ENCODE results near the gene NACC2.

NACC2 gene

DNA sequence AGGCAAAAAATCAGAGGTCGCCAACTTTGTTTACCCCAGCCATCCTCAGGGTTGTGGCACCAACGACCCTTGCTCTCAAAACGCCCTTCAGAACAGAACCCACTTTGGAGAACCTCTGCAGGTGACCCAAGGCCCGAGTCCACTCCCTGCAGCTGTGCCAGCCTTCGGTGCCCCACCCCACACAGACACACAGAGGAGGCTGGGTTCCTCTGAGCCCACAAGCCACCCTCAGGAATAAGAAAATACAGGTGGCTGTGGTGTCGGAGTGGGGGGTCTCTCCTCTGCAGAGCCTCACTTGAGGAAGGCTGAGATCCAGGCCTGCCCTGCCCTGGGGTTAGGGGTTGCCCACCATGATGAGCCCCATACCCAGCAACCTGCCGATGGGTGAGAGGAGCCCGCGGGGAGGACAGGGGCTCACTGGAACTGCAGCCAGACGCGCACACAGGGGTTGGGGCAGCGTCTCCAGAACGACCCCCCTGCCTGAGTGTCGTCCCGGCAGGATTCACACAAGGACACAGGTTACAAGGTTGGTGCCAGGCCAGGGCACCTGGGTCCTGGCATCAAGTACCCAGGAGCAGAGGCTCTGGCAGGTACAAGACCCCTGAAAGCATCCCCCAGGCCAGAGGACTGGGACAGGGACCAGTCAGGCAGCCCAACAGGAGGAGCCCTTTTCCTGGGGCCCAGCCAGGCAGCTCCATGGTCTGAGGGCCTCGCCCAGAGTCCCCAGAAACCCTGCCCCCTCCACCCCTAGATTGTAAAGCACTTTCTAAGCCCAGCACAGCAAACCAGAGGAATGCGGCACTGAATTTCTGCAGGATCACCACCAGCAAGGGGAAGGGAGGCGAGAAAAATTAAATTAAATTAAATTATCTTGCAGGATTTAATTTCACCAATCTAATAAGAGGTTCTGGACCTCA lies 40.0 kb downstream of the NACC2 start:
- no peak for FAIRE-seq

DNA sequence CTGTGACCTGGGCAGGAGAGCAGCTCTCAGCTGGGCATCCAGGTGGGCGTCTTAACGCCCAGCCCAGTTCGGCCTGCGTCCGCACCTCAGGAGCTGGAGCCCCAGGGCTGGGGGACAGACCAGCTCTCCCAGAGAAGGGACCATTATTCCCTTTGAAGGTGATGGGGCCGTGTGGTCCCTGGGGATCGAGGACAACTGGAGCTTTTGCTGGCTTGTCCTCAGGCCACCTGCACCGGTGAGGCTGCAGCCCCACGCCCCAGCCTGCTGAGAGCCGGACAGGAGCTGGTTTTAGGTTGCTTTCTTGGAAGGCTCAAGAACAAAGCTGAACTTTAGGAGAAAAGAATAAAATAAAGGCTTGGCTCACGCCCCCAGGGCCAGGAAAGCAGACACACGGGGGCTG lies 40.9 kb downstream of the NACC2 start:
- no peak for FAIRE-seq

DNA sequence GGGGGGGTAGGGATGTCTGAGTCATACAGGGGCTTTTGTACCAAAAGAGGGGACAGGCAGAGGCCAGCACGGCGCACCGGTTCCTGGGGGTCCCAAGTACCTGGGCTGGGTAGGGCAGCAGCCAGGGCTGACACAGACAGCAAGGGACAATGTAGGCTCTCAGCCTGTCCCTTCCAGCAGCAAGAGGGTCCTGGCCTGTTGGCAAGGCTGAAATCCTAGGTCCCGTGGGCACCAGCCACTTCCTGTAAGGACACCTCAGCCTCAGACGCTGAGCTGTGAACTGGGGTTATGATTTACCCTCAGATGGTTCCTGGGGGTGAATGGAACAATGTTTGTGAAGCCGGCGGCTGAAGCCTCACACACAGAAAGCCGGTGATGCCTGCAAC lies 41.3 kb downstream of the NACC2 start:
- no peak for FAIRE-seq

DNA sequence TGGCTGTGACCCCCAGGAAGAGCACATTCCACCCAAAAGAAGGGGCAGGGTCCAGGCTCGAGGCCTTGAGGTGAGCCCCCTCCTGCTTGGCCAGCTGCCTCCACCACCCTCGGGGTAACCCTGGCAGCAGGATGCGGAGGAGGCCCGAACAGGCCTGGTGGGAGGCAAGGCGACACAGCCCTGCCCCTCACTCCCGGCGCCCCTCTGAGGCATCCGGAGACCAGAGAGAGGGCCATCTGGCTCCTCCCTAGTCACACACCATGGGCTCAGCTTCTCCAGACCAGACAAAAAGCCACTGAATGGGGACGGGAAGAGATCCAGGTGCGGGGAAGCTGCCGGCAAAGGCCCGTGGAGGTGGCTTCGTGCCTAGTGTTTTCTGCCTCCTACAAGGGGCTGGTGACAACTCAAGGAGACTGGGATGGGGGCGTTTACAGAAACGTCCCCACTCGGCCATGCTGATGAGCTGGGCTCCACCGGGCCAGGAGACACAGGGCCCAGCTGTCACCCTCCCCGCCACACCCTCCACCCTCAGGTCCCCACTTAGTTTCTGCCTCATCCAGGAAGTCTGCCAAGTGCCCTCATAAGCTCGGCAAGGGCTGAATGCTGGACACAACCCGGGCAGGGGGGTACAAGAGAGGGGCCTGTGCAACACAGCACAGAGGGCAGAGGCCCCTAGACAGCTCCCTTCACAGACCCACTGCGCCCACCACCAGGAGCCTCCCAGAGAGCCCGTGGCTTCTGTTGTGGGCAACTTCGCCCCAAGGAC lies 41.9 kb downstream of the NACC2 start:
- no peak for FAIRE-seq

DNA sequence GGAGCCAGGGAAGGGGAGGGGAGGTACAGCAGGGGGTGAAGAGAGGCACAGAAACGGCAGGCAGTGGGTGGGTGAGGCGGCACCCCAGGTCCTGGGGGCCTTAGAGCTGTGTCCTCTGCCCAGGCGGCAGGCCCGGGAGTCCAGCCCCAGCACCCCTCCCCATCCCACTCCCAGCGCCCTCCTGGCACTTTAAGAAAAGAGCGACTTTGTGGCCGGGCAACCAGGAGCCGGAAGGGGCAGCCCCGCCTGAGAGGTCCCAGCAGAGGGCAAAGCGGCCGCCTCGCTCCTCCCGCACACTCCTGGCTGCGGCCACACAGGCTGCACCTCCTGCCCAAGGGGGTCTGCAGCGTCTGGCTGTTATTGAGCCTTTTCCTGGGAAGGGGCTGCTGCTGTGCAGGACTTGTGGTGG lies 42.6 kb downstream of the NACC2 start:
- no peak for FAIRE-seq

DNA sequence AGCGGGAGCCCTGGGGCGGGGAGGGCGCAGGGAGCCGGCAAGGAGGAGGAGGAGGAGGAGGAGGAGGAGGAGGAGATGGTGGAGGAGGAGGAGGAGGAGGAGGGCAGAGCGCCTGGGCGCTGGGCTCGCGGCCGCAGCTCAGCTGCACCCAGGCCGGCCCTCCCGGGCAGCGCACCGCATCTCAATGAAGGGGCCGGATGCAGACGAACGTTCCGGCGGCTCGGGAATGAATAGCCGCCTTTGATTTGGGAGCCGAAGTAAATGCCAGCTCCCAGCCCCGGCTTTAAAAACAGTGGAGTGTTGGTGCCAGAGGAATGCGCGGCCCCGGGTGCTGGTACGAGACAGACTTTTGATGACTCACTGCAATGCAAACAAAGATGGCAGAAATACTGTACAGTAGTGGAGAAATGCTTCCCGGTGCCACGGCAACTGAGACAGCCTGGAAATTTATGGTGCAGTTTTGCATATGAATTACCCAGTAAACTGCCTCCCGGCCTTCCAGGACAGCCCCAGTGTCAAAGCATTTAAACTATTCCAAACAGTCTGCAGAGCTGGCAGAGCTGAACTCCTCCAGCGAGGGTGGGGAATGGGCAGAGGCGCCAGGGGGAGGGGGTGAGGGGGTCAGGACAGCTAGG lies 43.1 kb downstream of the NACC2 start:
- no peak for FAIRE-seq

DNA sequence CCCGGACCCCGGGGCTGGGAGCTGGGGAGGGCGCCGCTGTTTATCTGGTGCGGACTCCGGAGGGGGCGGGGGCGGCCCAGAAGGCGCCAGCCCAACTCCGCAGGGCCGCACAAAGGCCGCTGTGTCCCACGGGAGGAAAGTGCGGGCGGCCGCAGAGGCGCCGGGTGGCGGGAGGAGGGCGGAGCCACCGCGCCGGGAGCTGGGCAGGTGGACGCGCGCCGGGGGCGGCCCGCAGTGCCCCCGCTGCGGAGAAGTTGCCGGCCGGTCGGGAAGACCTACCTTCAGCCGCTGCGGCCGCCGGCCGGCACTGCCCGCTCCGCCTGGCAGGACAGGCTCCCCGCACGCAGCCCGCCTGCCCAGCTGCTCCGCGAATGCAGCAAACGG lies 43.6 kb downstream of the NACC2 start:
- FAIRE-seq: no peak

DNA sequence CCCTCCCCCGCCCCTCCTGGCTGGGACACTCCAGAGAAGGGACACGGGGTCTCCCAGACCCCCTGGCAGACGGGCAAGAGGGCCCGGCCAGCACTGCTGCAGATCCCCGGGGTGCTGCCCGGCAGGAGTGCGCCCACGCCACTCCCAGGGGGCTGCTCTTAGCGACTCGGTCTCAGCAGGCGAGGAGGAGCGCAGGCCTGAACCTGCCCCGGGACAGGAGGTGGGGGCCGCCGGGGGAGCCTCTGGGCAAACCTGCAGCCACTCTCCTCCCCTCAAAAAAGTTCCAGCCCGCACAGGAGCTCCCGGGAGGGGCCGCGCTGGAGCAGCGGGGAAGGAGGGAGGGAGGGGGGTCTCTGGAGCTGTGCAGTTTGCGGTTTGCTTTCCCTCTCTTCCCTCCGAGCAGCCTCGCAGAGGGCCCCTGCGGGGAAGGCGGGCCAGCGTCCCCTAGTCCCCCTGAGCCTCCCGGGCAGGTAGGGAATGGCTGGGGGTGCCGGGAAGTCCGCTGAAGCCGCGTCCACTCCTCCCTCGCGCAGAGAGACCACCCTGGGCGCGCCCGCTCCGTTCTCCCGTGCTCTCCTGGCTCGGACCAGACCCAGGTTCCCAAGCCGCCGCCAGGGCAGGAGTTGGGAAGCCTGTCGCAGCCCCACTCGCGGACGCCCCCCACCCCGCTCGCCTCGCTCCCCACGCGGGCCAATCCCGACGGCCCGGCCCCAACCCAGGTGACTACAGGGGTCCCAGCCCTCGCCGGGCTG lies 44.2 kb downstream of the NACC2 start:
- no peak for FAIRE-seq

DNA sequence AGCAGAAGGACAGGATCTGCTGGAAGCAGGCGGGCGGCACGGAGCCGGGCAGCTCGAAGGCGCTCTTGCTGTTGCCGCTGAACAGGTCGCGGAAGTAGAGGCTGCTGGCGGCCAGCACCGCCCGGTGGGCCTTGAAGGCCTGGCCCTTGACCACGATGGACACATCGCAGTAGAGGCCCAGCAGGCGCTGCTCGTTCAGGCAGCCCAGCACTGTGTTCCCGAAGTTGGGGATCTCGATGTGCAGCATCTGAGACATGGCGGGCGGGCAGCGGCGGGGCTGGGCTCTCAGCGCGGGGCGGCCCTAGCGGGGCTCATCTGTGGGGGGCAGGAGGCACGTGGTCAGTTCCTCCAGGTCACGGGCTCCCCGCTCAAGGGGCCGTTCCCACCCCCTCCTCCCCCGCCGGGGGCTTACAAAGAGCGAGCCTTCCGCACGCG lies 44.8 kb downstream of the NACC2 start:
- FAIRE-seq: no peak

DNA sequence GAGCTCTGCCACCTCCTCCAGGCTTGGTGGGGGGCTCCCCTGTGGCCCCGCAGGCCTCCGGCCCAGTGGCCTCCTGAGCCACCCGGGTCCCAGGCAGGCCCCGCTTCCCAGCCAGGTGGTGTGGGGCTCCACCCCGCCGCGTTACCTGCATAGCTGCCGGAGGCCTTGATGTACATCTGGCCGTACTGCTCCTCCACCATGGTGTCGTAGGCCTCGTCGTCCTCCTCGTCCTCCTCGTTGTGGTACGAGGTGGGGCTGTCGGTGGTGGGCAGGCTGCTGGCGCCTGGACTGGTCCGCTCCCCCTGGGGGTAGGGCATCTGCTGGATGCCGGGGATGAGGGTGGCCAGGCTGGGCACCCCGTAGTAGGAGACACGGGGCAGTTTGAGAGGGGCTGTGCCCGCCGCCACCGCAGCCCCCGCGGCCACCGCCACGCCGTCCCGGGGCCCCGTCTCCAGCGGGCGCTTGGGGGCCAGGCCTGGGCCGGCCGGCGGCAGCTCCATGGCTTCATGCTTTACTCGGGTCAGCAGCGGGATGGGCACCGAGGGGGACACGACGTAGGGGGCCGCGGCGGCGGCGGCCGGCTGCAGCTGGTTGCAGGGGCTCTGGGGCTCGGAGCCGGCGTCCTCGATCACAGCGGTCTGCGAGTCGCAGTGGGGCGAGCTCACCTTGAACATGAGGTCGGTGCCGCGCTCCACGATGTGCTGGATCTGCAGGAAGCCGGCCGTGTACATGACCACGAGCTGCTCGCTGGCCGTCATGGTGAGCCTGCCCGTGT lies 45.4 kb downstream of the NACC2 start:
- FAIRE-seq: no peak

DNA sequence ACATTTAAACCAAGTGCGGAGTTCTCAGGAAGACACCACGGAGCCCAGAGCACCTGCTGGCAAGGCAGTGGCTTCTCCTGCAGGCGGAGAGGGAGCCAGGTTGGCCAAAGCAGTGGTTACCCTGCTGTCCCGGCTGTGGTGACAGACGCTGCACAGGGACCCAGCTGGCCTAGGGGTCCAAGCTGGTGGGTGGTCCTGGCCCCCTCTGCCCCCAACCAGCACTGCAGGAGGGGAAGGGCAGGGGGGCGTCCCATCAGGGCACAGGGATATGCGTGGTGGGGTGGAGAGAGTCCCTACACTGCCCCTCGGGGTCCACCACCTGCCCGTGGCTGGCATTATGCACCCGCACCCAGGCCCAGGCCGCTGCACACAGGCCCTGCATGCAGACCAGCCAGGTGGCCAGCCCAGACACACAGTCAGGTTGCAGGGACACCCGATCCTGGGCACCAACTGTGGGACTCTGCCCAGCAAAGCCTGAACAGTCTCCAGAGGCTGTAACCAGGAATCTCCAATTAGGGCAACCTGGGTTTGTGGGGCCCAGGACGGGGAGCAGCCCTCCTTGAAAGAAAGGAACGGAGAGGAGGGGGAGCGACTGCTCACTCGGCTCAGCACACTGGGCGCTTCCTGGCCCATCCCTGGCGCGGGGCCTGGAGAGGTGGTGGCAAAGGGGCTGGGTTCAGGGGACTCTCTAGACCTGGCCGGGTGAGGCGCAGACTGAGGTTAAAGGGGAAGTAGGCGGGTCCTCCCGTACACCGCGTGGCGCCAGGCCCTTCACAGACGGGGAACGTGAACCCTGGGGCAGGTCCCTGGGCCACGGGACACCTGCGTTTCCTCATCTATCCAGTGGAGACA lies 46.3 kb downstream of the NACC2 start:
- FAIRE-seq: no peak

DNA sequence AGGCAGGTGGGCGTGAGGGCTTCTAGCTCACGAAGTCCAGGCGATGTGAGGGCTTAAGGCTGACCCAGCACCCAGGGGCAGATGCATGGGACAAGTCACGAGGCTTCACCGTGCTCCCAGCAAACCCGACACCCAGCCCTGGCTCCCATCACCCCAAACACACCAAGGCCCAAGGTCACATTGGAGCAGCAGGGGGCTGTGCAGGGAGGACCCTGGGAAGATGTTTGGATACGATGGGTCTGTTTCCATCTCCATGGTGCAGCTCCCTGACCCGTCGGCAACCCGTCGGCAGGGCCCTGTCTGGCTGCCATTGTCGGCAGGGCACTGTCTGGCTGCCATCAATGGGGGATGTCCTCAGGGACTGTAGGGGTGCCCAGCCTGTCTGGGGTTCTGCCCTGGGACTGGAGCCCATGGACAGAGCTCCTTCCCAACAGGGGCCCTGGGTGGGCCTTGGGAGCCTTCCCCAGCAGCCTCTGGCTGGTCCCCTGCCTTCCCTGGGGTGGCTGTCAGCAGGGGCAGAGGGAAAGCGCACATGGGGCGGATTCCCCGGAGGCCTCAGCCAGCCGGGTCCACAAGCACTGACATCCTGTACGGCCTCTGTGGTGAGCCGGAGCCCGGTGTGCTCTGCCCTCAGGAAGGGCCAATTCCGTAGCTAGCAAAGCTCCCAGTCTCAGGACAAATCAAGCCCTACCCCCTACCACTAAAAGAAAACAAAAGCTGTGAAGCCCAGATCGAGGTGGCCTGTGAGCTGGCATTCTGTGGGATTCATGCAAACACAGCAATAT lies 47.1 kb downstream of the NACC2 start:
- FAIRE-seq: no peak

DNA sequence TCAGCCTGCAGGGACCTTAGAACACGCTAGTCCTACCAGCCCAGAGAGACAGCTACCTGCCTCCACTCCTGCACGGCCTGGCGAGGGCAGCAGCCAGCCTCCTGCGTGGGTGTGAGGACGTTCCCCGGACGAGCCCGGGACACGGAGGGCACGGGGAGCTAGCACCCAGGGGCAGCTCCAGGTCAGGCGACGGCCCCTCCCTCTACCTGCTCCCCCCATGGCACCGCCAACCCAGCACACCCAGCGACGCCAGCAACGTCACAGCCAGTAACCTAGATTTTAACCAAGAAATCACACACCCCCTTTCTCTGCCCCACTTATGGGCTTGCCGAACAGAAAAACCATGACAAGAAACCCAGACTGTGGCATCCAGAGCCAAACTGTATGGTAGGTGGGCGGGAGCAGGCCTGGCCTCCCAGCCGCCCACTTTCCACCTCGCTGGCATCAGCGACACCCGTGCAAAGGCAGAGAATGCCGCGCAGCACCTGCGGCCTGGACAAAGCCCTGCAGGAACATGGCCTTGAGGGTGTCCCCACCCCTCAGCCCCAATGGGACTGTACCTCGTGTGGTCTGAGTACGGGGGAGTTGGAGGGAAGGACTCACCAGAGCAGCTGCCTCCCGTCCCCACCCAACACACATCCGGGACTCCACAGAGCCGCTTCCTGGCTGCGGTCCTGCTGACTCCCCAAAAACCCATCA lies 47.9 kb downstream of the NACC2 start:
- FAIRE-seq: no peak

DNA sequence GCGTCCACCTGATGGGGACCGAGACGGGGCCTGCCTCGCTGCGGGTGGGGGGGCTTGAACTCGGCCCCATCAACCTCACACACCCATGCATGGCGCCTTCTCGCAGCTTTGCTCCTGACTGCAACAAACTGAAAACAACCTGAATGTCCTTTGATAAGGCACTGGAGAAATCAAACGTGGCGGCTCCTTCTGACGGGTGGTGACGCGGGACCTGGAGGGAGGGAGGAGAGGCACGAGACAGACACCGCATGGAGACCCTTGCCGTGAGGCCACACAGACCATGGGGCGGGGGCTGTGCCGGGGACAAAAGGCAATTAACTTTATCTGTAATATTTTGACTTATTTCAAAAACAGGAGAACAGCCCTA lies 48.6 kb downstream of the NACC2 start:
- no peak for FAIRE-seq

DNA sequence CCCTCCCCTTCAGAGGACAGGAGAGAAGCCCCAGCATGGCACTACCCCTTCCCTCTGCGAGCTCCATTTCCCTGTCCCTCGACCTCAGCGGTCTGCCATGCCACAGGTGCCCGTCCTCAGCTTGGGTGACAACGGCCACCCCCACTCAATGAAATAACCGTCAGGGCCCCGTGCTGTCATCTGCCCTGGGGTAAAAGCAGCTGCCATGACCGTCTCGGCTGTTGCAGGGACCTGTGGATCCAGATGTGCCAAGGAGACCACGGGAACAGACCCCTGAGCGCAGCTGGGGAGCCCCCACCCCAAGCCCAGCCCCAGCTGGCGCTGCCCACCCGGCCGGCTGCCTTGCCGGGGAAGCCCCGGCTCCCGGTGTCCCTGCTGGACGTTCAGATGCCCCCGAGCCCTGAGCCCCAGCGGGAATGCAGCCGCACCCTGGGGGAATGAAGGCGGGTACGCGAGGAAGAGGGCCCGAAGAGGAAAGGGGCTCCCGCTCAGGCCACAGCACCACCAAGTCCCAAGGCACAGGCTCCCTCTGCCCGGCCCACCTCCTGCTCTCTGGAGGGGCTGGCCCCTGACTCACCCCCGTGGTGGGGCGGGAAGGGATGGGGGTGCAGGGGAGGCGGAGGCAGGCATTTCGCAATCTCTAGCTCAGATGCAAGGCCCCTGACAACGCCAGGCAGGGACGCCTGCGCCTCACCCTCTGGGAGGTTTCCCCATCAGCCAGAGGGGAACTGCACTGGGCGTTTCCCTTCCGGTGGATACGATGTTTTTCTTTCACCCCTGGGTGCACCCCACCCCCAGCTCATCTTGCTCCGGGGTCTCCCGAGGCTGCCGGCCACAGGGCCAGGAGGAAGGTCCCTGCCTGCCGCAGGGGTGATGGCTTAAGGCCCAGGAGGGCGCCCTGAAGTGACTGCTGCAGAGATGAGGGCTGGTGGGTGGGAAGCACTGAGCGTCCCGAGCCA lies 49.2 kb downstream of the NACC2 start:
- no peak for FAIRE-seq

DNA sequence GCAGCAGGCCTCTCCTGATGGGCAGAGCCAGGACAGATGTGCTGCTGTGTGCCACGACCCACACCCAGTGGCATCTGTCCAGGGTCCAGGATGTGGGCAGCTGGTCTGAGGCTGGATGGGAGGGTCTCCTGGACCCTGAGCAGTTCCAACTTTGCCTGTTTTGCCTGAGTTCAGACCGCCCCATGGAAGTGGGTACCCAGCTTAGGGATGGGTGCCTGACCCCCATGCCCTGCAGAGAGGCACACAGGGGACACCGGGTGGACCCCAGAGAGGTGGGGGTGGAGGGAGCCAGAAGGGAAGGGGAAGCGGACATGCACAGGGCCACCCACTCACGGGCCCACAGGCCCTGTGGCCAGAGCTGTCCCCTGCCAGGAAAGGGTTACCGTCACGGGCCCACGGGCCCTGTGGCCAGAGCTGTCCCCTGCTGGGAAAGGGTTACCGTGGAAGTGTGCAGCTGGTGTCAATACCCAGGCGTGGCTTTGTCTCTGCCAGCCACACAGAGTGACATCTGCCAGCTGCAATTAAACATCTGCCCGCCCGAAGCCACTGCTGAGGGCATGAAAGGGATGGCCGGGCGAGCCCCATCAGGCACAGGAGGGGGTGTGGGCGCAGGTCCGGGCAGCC lies 50.0 kb downstream of the NACC2 start:
- FAIRE-seq: no peak

DNA sequence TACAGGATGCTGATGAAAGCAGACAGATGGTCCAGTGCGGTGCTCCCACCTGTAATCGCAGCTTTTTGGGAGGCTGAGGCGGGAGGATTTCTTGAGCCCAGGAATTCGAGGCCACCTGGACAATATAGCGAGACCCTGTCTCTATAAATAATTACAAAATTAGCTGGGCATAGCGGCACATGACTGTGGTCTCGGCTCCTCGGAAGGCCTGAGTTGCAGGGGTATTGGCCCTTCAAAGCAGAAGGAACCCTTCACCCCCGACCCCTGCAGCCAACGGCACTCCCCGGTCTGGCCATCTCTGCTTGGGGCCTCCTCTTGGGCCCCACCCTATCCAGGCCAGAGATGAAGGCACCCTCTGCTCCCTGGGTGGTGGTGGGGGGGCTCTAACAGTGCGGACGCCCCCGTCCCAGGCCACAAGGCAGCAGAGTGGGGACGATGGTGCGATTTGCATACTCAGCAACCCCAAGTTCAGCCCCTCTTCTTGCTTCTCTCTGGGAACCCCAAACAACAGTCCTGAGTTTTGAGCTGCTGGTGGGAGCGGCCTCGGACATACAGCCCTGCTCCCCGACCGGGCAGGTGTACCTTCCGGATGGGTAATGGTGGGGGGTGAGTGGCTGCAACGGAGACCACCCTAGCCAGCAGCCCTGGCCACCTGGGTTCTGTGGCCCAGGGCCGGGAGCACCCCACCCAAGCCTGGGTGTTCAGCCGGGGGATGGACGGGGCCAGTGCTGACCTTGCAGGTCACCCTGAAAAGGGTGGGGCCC lies 50.7 kb downstream of the NACC2 start:
- no peak for FAIRE-seq
